Keratinocyte (primary cell): Measurements from ENCODE around the gene DMAC2. TPM values are rescaled to one million over a fixed set of nuclear protein-coding genes. Genes with fewer than 3 reads are reported as not detected.

Experiments
- DNase-seq: peaks from one replicate; pipeline ENCODE4 v3.0.0-alpha.2; 2011; ENCODE audit warnings: low read depth, missing footprints, low spot score
- FAIRE-seq: peaks from 2 replicates; lab custom pipeline; 2011; peaks lifted over from hg19 to GRCh38; lab: Jason Lieb, UNC
- H2AFZ ChIP-seq: 2 replicates; pipeline ENCODE4 v1.6.0; 2012; ENCODE audit warnings: low read length, control low read depth, inconsistent platforms; ENCODE audit not compliant: control insufficient read depth
- H3K27ac ChIP-seq: 2 replicates; pipeline ENCODE4 v1.5.1; 2011; ENCODE audit warnings: low read length; ENCODE audit not compliant: control insufficient read depth, insufficient read depth
- H3K27me3 ChIP-seq: 3 replicates; pipeline ENCODE4 v1.6.0; 2011; ENCODE audit warnings: low read length; ENCODE audit not compliant: control insufficient read depth, insufficient read depth; ENCODE audit errors: extremely low read depth
- H3K36me3 ChIP-seq, 2 experiments: 2 replicates in 1 of 2; 3 replicates in 1 of 2; pipeline ENCODE4 v1.5.1; 2011; ENCODE audit warnings: low read length in 2 of 2, mild to moderate bottlenecking in 1 of 2; ENCODE audit not compliant: control insufficient read depth in 2 of 2, insufficient read depth in 2 of 2; ENCODE audit errors: extremely low read depth in 1 of 2
- H3K4me1 ChIP-seq: 3 replicates; pipeline ENCODE4 v1.5.1; 2011; ENCODE audit warnings: low read length; ENCODE audit not compliant: control insufficient read depth, insufficient read depth; ENCODE audit errors: extremely low read depth
- H3K4me2 ChIP-seq: 3 replicates; pipeline ENCODE4 v1.6.0; 2011; ENCODE audit warnings: low read depth, low read length; ENCODE audit not compliant: control insufficient read depth, insufficient read depth; ENCODE audit errors: extremely low read depth
- H3K4me3 ChIP-seq, 3 experiments: fragments of 200-600 bp in 1 of 3; sonication (generic) in 1 of 3; 2 replicates in 2 of 3; 3 replicates in 1 of 3; pipeline ENCODE4 v1.5.1; 2011 to 2016; ENCODE audit warnings: low read length in 3 of 3, mild to moderate bottlenecking in 3 of 3, control low read depth in 2 of 3, inconsistent platforms in 1 of 3, low read depth in 1 of 3, mixed read lengths in 1 of 3, mixed run types in 1 of 3, moderate library complexity in 1 of 3; ENCODE audit not compliant: control insufficient read depth in 2 of 3, insufficient read depth in 2 of 3; ENCODE audit errors: extremely low read depth in 1 of 3
- H3K79me2 ChIP-seq: 2 replicates; pipeline ENCODE4 v1.6.0; 2012; ENCODE audit warnings: low read length; ENCODE audit not compliant: control insufficient read depth, insufficient read depth
- H3K9ac ChIP-seq: 3 replicates; pipeline ENCODE4 v1.6.0; 2011; ENCODE audit warnings: low read length; ENCODE audit not compliant: control insufficient read depth, insufficient read depth; ENCODE audit errors: extremely low read depth
- H3K9me1 ChIP-seq: 3 replicates; pipeline ENCODE4 v1.6.0; 2011; ENCODE audit warnings: low read length; ENCODE audit not compliant: control insufficient read depth, insufficient read depth; ENCODE audit errors: extremely low read depth
- H3K9me3 ChIP-seq: 2 replicates; pipeline ENCODE4 v1.5.1; 2012; ENCODE audit warnings: low read depth, low read length; ENCODE audit not compliant: control insufficient read depth
- H4K20me1 ChIP-seq: 3 replicates; pipeline ENCODE4 v1.6.0; 2011; ENCODE audit warnings: low read length; ENCODE audit not compliant: control insufficient read depth, insufficient read depth; ENCODE audit errors: extremely low read depth
- EZH2 ChIP-seq: IDR thresholded peaks from one replicate; pipeline ENCODE4 v1.6.1; 2012; ENCODE audit warnings: inconsistent platforms, mild to moderate bottlenecking, low read length, moderate library complexity
- dilution Hi-C: fragments of 300-500 bp; cut with MboI; formaldehyde crosslinking; loops from one replicate; pipeline ENCODE4 v1.7.0; 2020; ENCODE audit warnings: low sequenced_read_pairs; ENCODE audit not compliant: extremely low pct_ligation_motif_present
- polyA plus RNA-seq, 5 experiments: library from polyadenylated mRNA; depleted of rRNA in 3 of 5; stranded (reverse) in 3 of 5; stranded (forward) in 1 of 5; unstranded in 1 of 5; fragments of >200 nt; gene quantifications; 1 replicate in 1 of 5; 2 replicates in 3 of 5; 3 replicates in 1 of 5; pipeline versions ENCODE4 v1.2.1 to v1.2.3, GENCODE V29; 2011 to 2012; ENCODE audit warnings: missing spikeins in 2 of 5, low read depth in 1 of 5, low replicate concordance in 1 of 5
- TF ChIP-seq, protein P1 (sequence below), 3 experiments: IDR thresholded peaks in 1 of 3; conservative IDR thresholded peaks in 1 of 3; optimal IDR thresholded peaks in 1 of 3; 2 replicates in 2 of 3; 3 replicates in 1 of 3; pipeline versions ENCODE3 to v1.5.1; 2011; ENCODE audit warnings: low read length in 3 of 3, mild to moderate bottlenecking in 3 of 3, moderate library complexity in 2 of 3, control low read depth in 1 of 3, inconsistent platforms in 1 of 3; ENCODE audit not compliant: insufficient read depth in 2 of 3; ENCODE audit errors: extremely low read depth in 1 of 3

DMAC2 gene
- polyA plus RNA-seq, 1 donor (not counting 4 experiments of a cell fraction or from before 2014, with no cell fraction given), result 45.3 TPM

DNA sequence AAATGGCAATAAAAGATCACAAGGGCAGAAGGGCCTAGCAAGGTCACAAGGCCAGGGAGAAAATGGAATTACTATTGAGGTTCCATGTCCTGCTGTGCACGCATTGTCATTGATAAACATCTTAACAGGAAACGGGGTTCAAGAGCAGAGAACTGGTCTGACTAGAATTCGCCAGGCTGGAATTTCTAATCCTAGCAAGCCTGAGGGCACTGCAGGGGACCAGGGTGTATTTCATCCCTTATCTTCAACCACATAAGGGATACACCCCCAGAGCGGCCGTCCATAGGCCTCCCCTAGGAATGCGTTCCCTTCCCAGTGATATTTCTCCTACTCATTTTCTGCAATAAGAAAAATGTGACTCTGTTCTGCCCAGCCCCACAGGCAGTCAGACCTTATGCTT lies 22.8 kb upstream of the DMAC2 start:
- H4K20me1 ChIP-seq, result no peaks in the 10 kb centered on the region
- no peaks in the 10 kb centered on the region for H3K36me3 ChIP-seq
- DNase-seq (no peak), FAIRE-seq (no peak)
- H3K4me2 ChIP-seq, result no peak overlapping the region
- H3K79me2 ChIP-seq, result no peaks in the 10 kb centered on the region
- dilution Hi-C loops, result no loop called here
- no peak for TF ChIP-seq EZH2
- H3K9me1 ChIP-seq, result no peaks in the 10 kb centered on the region
- H3K4me1 ChIP-seq, result no peaks in the 10 kb centered on the region
- H3K9me3 ChIP-seq, result no peaks in the 10 kb centered on the region
- no peak overlapping the region for H2AFZ ChIP-seq
- H3K27me3 ChIP-seq, result no peaks in the 10 kb centered on the region
- no peak overlapping the region for H3K27ac ChIP-seq
- H3K4me3 ChIP-seq, result no peak overlapping the region
- no peak overlapping the region for H3K9ac ChIP-seq

GRCh38 chr19:41457241-41457640 lies 17.5 kb upstream of the DMAC2 start:
- Histone ChIP-seq H2AFZ (no peak overlapping the region), H4K20me1 (no peaks in the 10 kb centered on the region), H3K4me1 (no peaks in the 10 kb centered on the region), H3K4me2 (no peak overlapping the region), H3K27ac (no peak overlapping the region), H3K27me3 (peaks cover 3% of the 10 kb centered on the region), H3K4me3 (no peak overlapping the region), H3K9me1 (no peaks in the 10 kb centered on the region), H3K9me3 (no peaks in the 10 kb centered on the region), H3K36me3 (no peaks in the 10 kb centered on the region), H3K79me2 (no peaks in the 10 kb centered on the region), H3K9ac (no peak overlapping the region)
- FAIRE-seq, result no peak
- DNase-seq, result no peak
- dilution Hi-C loops, result no loop called here
- TF ChIP-seq, protein P1, sequence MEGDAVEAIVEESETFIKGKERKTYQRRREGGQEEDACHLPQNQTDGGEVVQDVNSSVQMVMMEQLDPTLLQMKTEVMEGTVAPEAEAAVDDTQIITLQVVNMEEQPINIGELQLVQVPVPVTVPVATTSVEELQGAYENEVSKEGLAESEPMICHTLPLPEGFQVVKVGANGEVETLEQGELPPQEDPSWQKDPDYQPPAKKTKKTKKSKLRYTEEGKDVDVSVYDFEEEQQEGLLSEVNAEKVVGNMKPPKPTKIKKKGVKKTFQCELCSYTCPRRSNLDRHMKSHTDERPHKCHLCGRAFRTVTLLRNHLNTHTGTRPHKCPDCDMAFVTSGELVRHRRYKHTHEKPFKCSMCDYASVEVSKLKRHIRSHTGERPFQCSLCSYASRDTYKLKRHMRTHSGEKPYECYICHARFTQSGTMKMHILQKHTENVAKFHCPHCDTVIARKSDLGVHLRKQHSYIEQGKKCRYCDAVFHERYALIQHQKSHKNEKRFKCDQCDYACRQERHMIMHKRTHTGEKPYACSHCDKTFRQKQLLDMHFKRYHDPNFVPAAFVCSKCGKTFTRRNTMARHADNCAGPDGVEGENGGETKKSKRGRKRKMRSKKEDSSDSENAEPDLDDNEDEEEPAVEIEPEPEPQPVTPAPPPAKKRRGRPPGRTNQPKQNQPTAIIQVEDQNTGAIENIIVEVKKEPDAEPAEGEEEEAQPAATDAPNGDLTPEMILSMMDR (optimal IDR thresholded peaks at IDR 0.05 in 1 of 3, IDR thresholded peaks at IDR 0.05 in 1 of 3, conservative IDR thresholded peaks at IDR 0.05 in 1 of 3; ENCODE audit: extremely low read depth in 1 of 3, insufficient read depth in 2 of 3, low read length in 3 of 3), result no peak
- TF ChIP-seq EZH2, result no peak

GRCh38 chr19:41456342-41456918 lies 16.7 kb upstream of the DMAC2 start:
- no peaks in the 10 kb centered on the region for H3K36me3 ChIP-seq
- H4K20me1 ChIP-seq, result no peaks in the 10 kb centered on the region
- H2AFZ ChIP-seq, result no peak overlapping the region
- H3K4me1 ChIP-seq, result no peaks in the 10 kb centered on the region
- peaks cover 3% of the 10 kb centered on the region for H3K27me3 ChIP-seq
- FAIRE-seq (peak; percentile 17), DNase-seq (no peak)
- no peaks in the 10 kb centered on the region for H3K9me1 ChIP-seq
- no peaks in the 10 kb centered on the region for H3K79me2 ChIP-seq
- H3K4me3 ChIP-seq, result no peak overlapping the region
- dilution Hi-C loops, result no loop called here
- no peak for TF ChIP-seq EZH2
- TF ChIP-seq, protein P1 (optimal IDR thresholded peaks at IDR 0.05 in 1 of 3, IDR thresholded peaks at IDR 0.05 in 1 of 3, conservative IDR thresholded peaks at IDR 0.05 in 1 of 3; ENCODE audit: extremely low read depth in 1 of 3, insufficient read depth in 2 of 3, low read length in 3 of 3), result no peak
- no peak overlapping the region for H3K27ac ChIP-seq
- H3K4me2 ChIP-seq, result no peak overlapping the region
- no peaks in the 10 kb centered on the region for H3K9me3 ChIP-seq
- no peak overlapping the region for H3K9ac ChIP-seq
